ENCODE results near the gene DIPK2A.

The DIPK2A gene

GRCh38 chr3:143973259-143974021 is 1.8 kb downstream of the DIPK2A start:
- Histone ChIP-seq H3K4me3 (peak overlapping the region; percentile 80 to 98 (median 89)), H3K27ac (peak overlapping the region; percentile 28 to 98 (median 93))

GRCh38 chr3:143974271-143975238 is 2.9 kb downstream of the DIPK2A start:
- H3K27ac ChIP-seq = peak overlapping the region in 19 of 21 experiments; percentile 22 to 98 (median 93)
- H3K4me3 ChIP-seq = peak overlapping the region; percentile 80 to 98 (median 89)

- H3K4me3 ChIP-seq = peak overlapping the region in 3 of 7 experiments; percentile 87 to 94 (median 89)
- peak overlapping the region in 10 of 21 experiments; percentile 12 to 95 (median 90) for H3K27ac ChIP-seq
Observed at GRCh38 chr3:143975554-143976152, 4.0 kb downstream of the DIPK2A start.

- Histone ChIP-seq H3K27ac (peak overlapping the region in 13 of 21 experiments; percentile 0 to 59 (median 45)), H3K4me3 (no peak overlapping the region)
Observed at GRCh38 chr3:143977341-143978262, 6.0 kb downstream of the DIPK2A start.

- Histone ChIP-seq H3K27ac (peak overlapping the region in 6 of 21 experiments; percentile 0 to 59 (median 44)), H3K4me3 (no peak overlapping the region)
Observed at GRCh38 chr3:143978263-143978631, 6.6 kb downstream of the DIPK2A start.

- H3K4me3 ChIP-seq = no peak overlapping the region
- no peak overlapping the region for H3K27ac ChIP-seq
Observed at GRCh38 chr3:143979041-143979440, 7.4 kb downstream of the DIPK2A start.

GRCh38 chr3:143979813-143980212 is 8.2 kb downstream of the DIPK2A start:
- no peak overlapping the region for H3K4me3 ChIP-seq
- peak overlapping the region in 1 of 21 experiments; percentile 34 for H3K27ac ChIP-seq

- no peak overlapping the region for H3K4me3 ChIP-seq
Observed at GRCh38 chr3:143988306-143988705, 16.7 kb downstream of the DIPK2A start.

GRCh38 chr3:143989461-143989860 is 17.8 kb downstream of the DIPK2A start:
- H3K27ac ChIP-seq = no peak overlapping the region
- H3K4me3 ChIP-seq = no peak overlapping the region

More at GRCh38 chr3:143988306-143988705, 16.7 kb downstream of the DIPK2A start:
- no peak overlapping the region for H3K27ac ChIP-seq

GRCh38 chr3:143991713-143992112 is 20.1 kb downstream of the DIPK2A start:
- Histone ChIP-seq H3K4me3 (no peak overlapping the region), H3K27ac (no peak overlapping the region)

- Histone ChIP-seq H3K4me3 (no peak overlapping the region), H3K27ac (no peak overlapping the region)
Observed at GRCh38 chr3:143998266-143998665, 26.6 kb downstream of the DIPK2A start.

GRCh38 chr3:144003051-144003450 is 31.4 kb downstream of the DIPK2A start:
- H3K27ac ChIP-seq = no peak overlapping the region

GRCh38 chr3:144010371-144010770 is 38.7 kb downstream of the DIPK2A start:
- H3K27ac ChIP-seq = no peak overlapping the region
- no peak overlapping the region for H3K4me3 ChIP-seq

More at GRCh38 chr3:144003051-144003450, 31.4 kb downstream of the DIPK2A start:
- no peak overlapping the region for H3K4me3 ChIP-seq

- Histone ChIP-seq H3K4me3 (no peak overlapping the region), H3K27ac (no peak overlapping the region)
Observed at GRCh38 chr3:144011251-144011799, 39.7 kb downstream of the DIPK2A start.

- no peak overlapping the region for H3K4me3 ChIP-seq
- H3K27ac ChIP-seq = no peak overlapping the region
Observed at GRCh38 chr3:144015133-144015532, 43.5 kb downstream of the DIPK2A start.

- H3K27ac ChIP-seq = no peak overlapping the region
- no peak overlapping the region for H3K4me3 ChIP-seq
Observed at GRCh38 chr3:144018776-144019175, 47.2 kb downstream of the DIPK2A start.

All from skin epidermis (tissue), 12 donors.